Measurements from ENCODE around the gene BCL7A. TPM values are rescaled to one million over a fixed set of nuclear protein-coding genes. Genes with fewer than 3 reads are reported as not detected.

Gene BCL7A
- total and polyA plus RNA-seq, 2 of the 8 experiments (the other 6 are each of a cell fraction or from before 2014, with no cell fraction given), result 11.9 to 12.7 TPM

DNA sequence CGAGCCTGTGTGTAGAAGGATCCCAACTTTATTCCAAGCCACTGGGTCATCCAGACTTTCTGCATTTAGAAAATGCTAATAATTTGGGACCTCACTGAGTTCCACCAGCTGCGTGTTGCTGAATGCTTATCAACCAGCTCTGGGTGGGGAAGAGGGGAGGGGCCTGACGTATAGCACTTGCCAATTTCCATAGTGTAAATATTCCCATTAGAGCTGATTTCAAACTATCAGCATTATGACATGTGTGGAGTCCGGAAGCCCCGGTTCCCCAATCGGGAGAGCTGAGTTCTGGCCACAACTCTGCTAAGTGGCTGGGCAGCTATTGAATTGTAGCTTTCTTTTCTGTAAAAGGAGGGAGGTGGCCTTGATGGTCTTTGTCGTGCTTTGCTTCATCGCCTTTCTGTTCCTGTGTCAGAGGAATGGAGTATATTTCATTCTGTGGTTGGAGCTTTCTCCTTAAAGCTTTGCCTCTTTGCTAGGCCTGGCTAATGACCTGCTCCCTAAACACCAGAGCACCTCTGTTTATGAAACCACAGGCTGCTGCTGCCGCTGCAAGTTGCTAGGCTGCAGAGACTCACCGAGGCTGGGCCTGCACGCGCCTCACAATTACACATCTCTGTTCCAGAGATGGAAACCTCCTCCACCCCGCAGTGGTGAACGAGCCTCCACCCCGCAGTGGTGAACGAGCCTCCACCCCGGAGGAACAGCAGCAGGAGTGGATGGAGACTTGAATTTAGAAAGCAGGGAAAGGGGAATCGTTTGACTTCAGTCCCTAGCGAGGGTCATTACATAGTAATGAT lies 7.7 kb upstream of the BCL7A start:
- FAIRE-seq, result no peak
- no peaks in the 10 kb centered on the region for H3K27me3 ChIP-seq (replicated peaks in 1 of 4; ENCODE audit: control insufficient read depth in 3 of 4, extremely low read depth in 1 of 4, insufficient read depth in 3 of 4, low read length in 3 of 4)
- no peaks in the 10 kb centered on the region for H3K23me2 ChIP-seq (ENCODE audit: low read depth, low read length)
- no peak overlapping the region for H3K23ac ChIP-seq (ENCODE audit: insufficient read length)
- no peaks in the 10 kb centered on the region for H3K36me3 ChIP-seq (ENCODE audit: control insufficient read depth in 2 of 4, insufficient read depth in 4 of 4, low read length in 3 of 4)
- no peak overlapping the region for H2BK120ac ChIP-seq (replicated peaks; ENCODE audit: low read depth, low read length)
- H4K8ac ChIP-seq (ENCODE audit: extremely low read depth, insufficient read depth, low read length), result no peak overlapping the region
- no peaks in the 10 kb centered on the region for H3K79me2 ChIP-seq (ENCODE audit: control insufficient read depth in 1 of 2, insufficient read depth in 2 of 2, low read length in 2 of 2)
- no peak overlapping the region for H2AK5ac ChIP-seq (ENCODE audit: low read depth, low read length)
- H2BK5ac ChIP-seq (ENCODE audit: low read depth, low read length), result no peak overlapping the region
- no peak overlapping the region for H2BK12ac ChIP-seq (ENCODE audit: low read depth, low read length)
- TF ChIP-seq HDAC6 (IDR thresholded peaks at IDR 0.05; ENCODE audit: low read depth, low read length) (no peak), MAFK (IDR thresholded peaks at IDR 0.05; ENCODE audit: low read depth, low read length) (no peak), JUN (IDR thresholded peaks at IDR 0.05; ENCODE audit: low read depth, low read length) (no peak), TEAD4 (IDR thresholded peaks at IDR 0.05; ENCODE audit: low read depth, low read length) (no peak)
- H2BK20ac ChIP-seq (ENCODE audit: low read length), result no peak overlapping the region
- no peak overlapping the region for H2BK15ac ChIP-seq (ENCODE audit: low read length)
- H4K91ac ChIP-seq (replicated peaks; ENCODE audit: insufficient read length, low read length), result no peak overlapping the region
- 92% methylated on average over 19 of the region's 19 CpGs; no CpG with 5 or more reads in 1 of the 2 experiments for WGBS, 2 experiments (ENCODE audit: extremely low coverage in 1 of 2, insufficient coverage in 1 of 2, insufficient read length in 1 of 2, insufficient replicate concordance in 2 of 2, low coverage in 1 of 2, low lambda C conversion rate in 2 of 2, missing lambda C conversion rate in 1 of 2)
- H3K56ac ChIP-seq (replicated peaks; ENCODE audit: insufficient read length, low read depth, low read length), result no peak overlapping the region
- no peak overlapping the region for H3K4me2 ChIP-seq (ENCODE audit: insufficient read depth in 1 of 2, low read depth in 2 of 2, low read length in 2 of 2)
- H3K4ac ChIP-seq (replicated peaks; ENCODE audit: insufficient read length, low read depth, low read length), result no peak overlapping the region
- no peaks in the 10 kb centered on the region for H3K9me3 ChIP-seq (ENCODE audit: insufficient read depth in 2 of 2, low read depth in 1 of 2, low read length in 1 of 2)
- CTCF ChIA-PET (ENCODE audit: partially characterized antibody), result interaction anchor here (0.6 to 1.2 kb wide), 4 partner anchors 13 to 109 kb away, joined by 3 to 4 read pairs (median 4); partner anchors contain the start of gene CFAP251
- POLR2A ChIA-PET (ENCODE audit: partially characterized antibody), result no interaction called here
- H3K4me3 ChIP-seq (ENCODE audit: extremely low read depth in 1 of 4, insufficient read depth in 2 of 4, low read depth in 3 of 4, low read length in 4 of 4), result no peak overlapping the region
- no peak overlapping the region for H3K18ac ChIP-seq (ENCODE audit: extremely low read depth, low read length)
- no peak for DNase-seq (ENCODE audit: low read depth in 1 of 2, low spot score in 2 of 2)
- H2AFZ ChIP-seq (ENCODE audit: low read length), result no peak overlapping the region
- H3K14ac ChIP-seq (ENCODE audit: insufficient read length), result no peak overlapping the region
- H3K4me1 ChIP-seq (replicated peaks in 1 of 4; ENCODE audit: control insufficient read depth in 3 of 4, insufficient read depth in 4 of 4, low read length in 3 of 4), result no peaks in the 10 kb centered on the region
- no peak overlapping the region for H3K27ac ChIP-seq (ENCODE audit: low read depth, low read length)
- no peaks in the 10 kb centered on the region for H4K20me1 ChIP-seq (replicated peaks in 1 of 2; ENCODE audit: control insufficient read depth in 1 of 2, insufficient read depth in 2 of 2, low read length in 2 of 2)
- H3K9ac ChIP-seq (replicated peaks in 1 of 4; ENCODE audit: extremely low read depth in 1 of 4, low read depth in 3 of 4, low read length in 3 of 4), result no peak overlapping the region
- H4K5ac ChIP-seq (ENCODE audit: insufficient read length, low read depth, low read length), result no peak overlapping the region
- H3K79me1 ChIP-seq (ENCODE audit: low read depth, low read length), result no peaks in the 10 kb centered on the region
